Testis (tissue), 2 donors: Measurements from ENCODE around the gene UBA6.

ENCODE experiments used
- POLR2A ChIP-seq: fragments of 450-650 bp; IDR thresholded peaks from one replicate; pipeline ENCODE4 v1.6.1; 2017; ENCODE audit warnings: antibody characterized with exemption, mild to moderate bottlenecking, moderate library complexity
- TF ChIP-seq, protein P1 (sequence below), 3 experiments: fragments of 450-650 bp in 2 of 3; fragments of 200-600 bp in 1 of 3; sonication (generic) in 1 of 3; IDR thresholded peaks; one replicate each; pipeline ENCODE4 v1.5.1; 2016 to 2019; ENCODE audit warnings: antibody characterized with exemption in 3 of 3, mild to moderate bottlenecking in 2 of 3, moderate library complexity in 1 of 3

DNA sequence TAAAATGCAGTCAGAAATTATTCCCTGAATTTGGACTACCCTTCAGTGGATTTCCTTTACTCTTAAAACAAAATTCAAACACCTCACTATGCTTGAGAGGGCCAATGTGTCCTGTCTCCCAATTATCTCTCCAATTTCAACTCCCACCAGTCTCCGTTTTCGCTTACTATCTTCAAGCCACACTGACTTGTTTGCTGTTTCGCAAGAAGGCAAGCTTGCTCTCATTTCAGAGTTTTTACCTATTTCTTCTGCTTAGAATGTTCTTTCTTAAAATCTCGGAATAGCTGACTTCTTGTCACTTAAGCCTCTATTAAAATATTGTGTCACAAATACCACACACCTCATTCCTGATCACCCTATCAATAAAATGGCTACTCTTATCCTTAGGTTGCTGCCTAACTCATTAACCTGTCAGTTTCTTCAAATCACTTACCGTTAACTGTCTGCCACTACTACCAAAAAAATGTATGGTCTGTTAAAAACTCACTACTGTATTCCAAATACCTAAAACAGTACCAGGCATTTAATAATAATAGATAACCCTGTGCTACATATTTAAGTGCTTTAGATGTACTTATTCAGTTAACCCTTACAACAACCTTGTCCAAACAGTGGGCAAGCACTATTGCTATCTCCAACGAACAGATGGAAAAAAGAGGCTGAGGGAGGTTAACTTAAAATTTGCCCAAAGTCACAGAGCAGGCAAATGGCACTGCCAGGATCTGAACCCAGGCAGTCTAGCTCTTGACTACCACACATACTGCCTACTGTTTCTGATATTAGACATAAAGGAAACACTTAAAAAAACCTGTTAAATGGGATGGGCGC lies 2.9 kb downstream of the UBA6 start:
- TF ChIP-seq, protein P1, sequence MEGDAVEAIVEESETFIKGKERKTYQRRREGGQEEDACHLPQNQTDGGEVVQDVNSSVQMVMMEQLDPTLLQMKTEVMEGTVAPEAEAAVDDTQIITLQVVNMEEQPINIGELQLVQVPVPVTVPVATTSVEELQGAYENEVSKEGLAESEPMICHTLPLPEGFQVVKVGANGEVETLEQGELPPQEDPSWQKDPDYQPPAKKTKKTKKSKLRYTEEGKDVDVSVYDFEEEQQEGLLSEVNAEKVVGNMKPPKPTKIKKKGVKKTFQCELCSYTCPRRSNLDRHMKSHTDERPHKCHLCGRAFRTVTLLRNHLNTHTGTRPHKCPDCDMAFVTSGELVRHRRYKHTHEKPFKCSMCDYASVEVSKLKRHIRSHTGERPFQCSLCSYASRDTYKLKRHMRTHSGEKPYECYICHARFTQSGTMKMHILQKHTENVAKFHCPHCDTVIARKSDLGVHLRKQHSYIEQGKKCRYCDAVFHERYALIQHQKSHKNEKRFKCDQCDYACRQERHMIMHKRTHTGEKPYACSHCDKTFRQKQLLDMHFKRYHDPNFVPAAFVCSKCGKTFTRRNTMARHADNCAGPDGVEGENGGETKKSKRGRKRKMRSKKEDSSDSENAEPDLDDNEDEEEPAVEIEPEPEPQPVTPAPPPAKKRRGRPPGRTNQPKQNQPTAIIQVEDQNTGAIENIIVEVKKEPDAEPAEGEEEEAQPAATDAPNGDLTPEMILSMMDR (IDR thresholded peaks at IDR 0.05): no peak
- TF ChIP-seq POLR2A: no peak
